Cardiac septum (tissue), 1 donor: ENCODE data around the gene RAB40A. TPM values are rescaled to one million over a fixed set of nuclear protein-coding genes. Genes with fewer than 3 reads are reported as not detected.

Experiments used
- DNase-seq: peaks from one replicate; pipeline ENCODE4 v3.0.0-alpha.2; 2020; ENCODE audit warnings: low spot score
- intact Hi-C: fragments of 100-400 bp; cut with DNase I; formaldehyde crosslinking; loops from one replicate; pipeline ENCODE4 v1.14.0; 2022
- long read RNA-seq: library from polyadenylated mRNA; unstranded; transcript quantifications from one replicate; pipeline ENCODE4 v2.0.0, GENCODE V29; 2021
- total RNA-seq: library from RNA; stranded (reverse); fragmentation: NEBNext Ultra II Directional; extraction: Animal tissue kit (Norgen Biotek cat#: 25700); gene quantifications from one replicate; pipeline ENCODE4 v1.2.1, GENCODE V29; 2021
- donor health status: DM: no; HTN: no; CAD: no.

RAB40A gene
- total RNA-seq = 0.32 TPM
- long read RNA-seq = 0 reads

GRCh38 chrX:103519389-103519788 lies at the start of gene RAB40A:
Gene RAB40A (minus strand): TSS chrX:103519489. CDS start chrX:103500756, 18,733 bp downstream.
- intact Hi-C loops = no loop called here
- DNase-seq = no peak

DNA sequence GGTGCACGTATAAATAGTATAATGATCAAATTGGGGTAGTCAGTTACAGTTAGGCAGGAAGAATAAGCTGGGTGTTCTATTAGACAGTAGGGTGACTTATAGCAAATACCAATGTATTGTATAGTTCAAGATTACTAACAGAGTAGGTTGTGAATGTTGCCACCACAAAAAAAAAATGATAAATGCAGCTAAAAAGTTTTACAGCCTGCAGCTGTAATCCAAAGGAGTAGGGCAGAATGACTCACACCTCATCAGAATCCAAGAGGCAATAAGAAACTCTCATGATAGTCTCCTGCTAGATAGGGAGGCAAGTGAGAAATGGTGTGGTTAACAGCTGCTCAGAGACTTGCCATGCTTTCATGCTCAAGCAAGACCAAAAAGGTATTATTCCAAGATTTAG lies 46.5 kb upstream of the RAB40A start:
- DNase-seq = no peak
- intact Hi-C loops = no loop called here

DNA sequence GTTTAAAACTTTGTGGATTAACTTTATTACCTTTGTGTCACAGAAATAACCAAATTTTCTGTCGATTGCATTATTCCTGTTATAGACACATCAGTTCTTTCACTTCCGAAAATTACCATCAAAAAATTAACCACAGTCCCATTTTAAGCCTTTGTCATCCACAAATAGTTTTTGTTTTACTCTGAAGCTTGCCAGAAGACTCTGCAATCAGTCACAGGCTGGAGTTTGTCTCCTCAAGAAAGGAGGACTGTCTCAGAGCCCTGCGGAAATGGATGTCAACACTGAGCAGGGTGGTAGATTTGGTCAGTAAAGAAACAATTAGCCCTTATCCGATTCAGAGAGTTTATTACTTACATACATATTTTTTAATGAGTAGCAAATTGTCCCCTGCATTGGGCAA lies 45.9 kb upstream of the RAB40A start:
- DNase-seq = no peak
- intact Hi-C loops = no loop called here

- intact Hi-C loops = no loop called here
- no peak for DNase-seq
These were observed 43.5 kb upstream of the RAB40A start for GRCh38 chrX:103562801-103563200.

DNA sequence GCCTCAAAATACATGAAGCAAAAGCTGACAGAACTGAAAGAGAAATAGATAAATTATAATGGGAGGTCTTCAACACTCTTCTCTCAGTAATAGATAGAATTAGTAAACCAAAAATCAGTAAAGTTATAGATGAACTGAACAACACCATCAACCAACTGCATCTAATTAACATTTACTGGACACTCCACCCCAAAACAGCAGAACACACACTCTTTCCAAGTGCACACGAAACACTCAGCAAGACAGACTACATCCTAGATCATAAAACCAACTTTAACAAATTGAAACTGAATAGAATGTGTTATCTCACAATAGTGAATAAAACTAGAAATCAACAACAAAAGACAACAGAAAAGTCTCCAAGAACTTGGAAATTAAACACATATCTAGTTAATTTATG lies 41.0 kb upstream of the RAB40A start:
- intact Hi-C loops = no loop called here
- DNase-seq = no peak

DNA sequence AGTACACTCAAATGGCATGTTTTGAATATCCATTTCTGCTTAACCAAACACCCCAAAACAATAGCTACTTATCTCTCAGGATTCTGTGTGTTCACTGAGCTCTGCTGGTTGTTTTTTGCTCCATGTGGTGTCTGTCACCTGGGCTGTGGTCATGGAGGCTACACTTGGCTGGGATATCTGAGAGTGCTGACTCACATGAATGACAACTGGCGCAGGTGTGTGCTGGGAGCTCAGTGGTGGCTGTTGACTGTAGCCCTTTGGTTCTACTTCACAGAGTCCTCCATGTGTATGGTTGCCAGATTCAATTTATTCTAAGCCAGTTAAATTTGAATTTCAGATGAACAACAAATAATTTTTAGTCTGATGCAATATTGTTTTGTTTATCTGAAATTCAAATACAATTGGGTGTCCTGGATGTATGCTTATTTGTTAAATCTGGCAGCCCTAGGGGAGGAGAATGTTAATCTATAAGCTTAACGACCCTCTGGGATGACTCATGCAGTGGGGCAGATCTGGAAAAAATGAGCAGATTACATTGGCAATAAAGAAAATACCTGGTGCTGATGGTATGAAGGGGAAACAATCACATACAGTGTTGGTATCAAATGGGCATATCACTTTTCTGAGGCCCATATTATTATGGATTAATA lies 37.8 kb upstream of the RAB40A start:
- intact Hi-C loops = no loop called here
- no peak for DNase-seq

DNA sequence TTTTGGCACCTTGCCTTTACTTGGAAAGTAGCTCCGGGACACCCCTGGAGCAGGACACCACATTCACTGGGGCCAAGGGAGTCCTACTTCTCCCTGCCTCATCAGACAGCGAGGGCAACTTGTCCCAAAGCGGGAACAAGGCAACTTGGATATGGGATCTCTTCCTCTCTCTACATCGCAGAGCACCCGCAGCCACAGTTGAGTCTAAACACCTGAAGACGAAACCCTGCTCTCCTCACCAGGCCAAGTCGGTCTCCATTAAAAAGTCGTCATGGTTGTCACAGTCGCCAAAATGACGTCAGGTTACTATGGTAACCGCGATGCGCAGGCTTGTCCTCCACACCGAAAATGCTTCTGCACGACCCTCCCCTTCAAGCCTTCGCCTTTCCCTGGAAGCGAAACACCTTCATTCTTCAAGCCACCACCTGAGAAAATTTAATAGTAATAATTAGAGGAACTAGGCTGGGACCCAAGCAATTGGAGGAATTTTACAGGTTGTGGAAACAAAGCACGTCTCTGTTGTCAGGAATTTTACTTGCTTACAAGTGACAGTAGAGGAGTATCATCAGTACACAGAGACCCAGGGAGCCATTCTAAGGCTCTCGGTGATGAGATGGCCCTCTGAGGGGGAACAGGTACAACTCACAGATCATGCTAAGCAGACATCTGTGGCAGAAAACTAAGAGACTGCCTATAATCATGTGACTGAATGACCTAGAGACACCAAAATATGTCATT lies 35.6 kb upstream of the RAB40A start:
- intact Hi-C loops = no loop called here
- no peak for DNase-seq

- intact Hi-C loops = no loop called here
- no peak for DNase-seq
These were observed 32.9 kb upstream of the RAB40A start for GRCh38 chrX:103552236-103552635.

DNA sequence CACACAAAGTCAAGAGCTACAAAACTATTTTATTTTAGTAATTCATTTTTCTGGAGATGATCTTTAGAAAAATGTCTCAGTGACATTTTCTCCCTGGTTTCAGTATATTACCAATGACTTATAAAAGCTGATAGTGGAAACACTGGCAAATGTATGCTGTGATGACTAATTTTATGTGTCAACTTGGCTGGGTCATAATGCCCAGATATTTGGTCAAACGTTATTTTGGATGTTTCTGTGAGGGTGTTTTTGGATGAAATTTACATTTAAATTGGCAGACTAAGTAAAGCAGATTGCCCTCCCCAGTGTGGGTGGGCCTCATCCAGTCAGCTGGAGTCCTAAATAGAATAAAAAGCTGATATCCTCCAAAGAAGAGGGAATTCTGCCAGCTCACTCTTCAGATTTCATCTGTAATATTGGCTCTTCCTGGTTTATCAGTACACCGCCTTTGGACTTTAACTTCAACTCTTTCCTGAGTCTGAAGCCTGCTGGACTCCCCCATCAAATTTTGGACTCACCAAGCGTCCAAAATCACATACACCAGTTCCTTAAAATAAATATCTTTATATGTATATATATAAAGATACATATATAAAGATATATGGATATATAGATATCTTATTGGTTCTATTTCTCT lies 31.2 kb upstream of the RAB40A start:
- intact Hi-C loops = no loop called here
- DNase-seq = no peak

GRCh38 chrX:103549916-103550315 lies 30.6 kb upstream of the RAB40A start:
- no peak for DNase-seq
- intact Hi-C loops = no loop called here

GRCh38 chrX:103540145-103540544 lies 20.9 kb upstream of the RAB40A start:
- intact Hi-C loops = no loop called here
- DNase-seq = no peak

DNA sequence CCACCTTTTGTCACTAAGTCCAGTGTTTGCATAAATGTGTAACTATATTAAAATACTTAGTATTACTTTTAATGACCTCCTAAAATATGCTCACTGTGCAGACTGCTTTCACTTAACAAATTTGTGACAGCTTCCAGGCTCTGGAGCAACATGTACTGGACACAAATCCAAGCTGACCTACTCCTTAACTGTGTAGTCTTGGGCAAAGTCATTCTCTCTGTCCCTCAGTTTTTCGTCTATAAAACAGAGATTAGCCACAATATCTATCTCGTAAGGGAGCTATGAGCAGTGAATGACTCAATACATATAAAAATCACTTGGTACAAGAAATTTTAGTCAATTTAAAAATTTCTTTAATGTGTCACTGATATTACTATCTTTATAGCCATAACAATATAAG lies 20.4 kb upstream of the RAB40A start:
- intact Hi-C loops = no loop called here
- no peak for DNase-seq

GRCh38 chrX:103538728-103539127 lies 19.4 kb upstream of the RAB40A start:
- no peak for DNase-seq
- intact Hi-C loops = no loop called here

- intact Hi-C loops = no loop called here
- no peak for DNase-seq
These were observed 18.6 kb upstream of the RAB40A start for GRCh38 chrX:103537871-103538387.

DNA sequence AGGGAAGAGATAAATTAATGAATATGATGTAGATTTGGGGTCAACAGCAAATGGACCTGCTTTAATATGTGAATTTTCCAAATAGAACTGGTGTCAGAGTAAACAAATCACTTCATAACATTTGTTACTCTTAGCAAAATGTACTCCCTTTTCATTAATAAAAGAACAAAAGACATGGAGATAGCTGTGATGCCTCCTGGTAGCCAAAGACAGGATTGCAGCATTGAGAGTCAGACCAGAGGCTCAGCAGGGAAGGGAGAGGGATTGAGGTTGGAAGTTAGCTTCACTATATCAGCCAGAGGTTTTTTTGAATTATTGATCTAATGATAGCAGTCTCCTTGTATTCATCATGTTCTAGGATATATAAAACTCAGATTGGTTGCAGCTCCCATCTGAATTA lies 17.4 kb upstream of the RAB40A start:
- no peak for DNase-seq
- intact Hi-C loops = no loop called here

GRCh38 chrX:103536071-103536470 lies 16.8 kb upstream of the RAB40A start:
- intact Hi-C loops = no loop called here
- no peak for DNase-seq

DNA sequence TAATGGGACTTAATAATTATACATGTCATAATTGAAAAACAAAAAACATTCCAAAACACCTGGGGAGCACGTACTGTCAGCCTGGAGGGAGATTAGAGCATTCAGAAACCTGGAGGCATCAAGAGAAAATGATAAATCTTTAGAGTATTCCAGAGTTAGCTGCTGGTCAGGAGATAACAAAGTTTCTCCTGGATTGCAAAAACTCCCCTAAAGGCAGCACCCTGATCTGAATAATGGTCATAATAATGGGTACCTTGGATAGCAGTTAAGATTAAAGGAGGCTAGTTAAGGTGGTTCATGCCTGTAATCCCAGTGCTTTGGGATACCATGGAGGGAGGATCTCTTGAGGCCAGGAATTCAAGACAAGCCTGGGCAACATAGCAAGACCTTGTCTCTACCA lies 15.9 kb upstream of the RAB40A start:
- intact Hi-C loops = no loop called here

GRCh38 chrX:103533511-103534216 lies 14.4 kb upstream of the RAB40A start:
- intact Hi-C loops = loop anchor here (5.0 kb wide), 1 partner anchor 284 kb away; no protein-coding TSS in a partner anchor
- DNase-seq = peak; percentile 80

More for the DNA sequence above, 15.9 kb upstream of the RAB40A start:
- no peak for DNase-seq

GRCh38 chrX:103531002-103531401 lies 11.7 kb upstream of the RAB40A start:
- intact Hi-C loops = loop anchor here (5.0 kb wide), 1 partner anchor 286 kb away; no protein-coding TSS in a partner anchor
- DNase-seq = no peak

DNA sequence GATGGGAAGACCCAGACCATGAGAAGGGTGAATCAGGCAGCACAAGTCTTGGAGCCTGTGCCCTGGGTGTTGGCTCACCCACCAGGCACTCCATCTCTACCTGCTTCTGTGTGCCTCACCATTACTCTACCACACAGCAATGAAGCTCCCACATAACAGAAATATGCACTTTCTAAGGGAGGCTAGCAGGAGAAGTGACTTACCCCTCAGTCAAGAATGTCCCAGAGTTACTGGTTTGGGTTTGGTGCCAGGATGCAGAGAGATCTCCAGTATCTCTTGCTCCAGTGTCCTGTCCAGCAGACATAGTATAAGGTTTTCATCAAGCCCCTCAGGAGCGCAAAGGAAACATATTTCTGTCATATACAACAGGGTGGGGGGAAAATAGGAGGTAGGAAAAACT lies 11.3 kb upstream of the RAB40A start:
- intact Hi-C loops = loop anchor here (5.0 kb wide), 1 partner anchor 287 kb away; no protein-coding TSS in a partner anchor
- DNase-seq = no peak
